Kidney epithelial cell (primary cell): ENCODE data around the gene PID1. TPM values are rescaled to one million over a fixed set of nuclear protein-coding genes. Genes with fewer than 3 reads are reported as not detected.
A peak's percentile ranks its signal among the peaks of the same experiment; 100 is the strongest.

Experiments
- DNase-seq: peaks from one replicate; pipeline ENCODE4 v3.0.0-alpha.2; 2010; ENCODE audit warnings: low read depth
- H3K27me3 ChIP-seq: 2 replicates; pipeline ENCODE4 v1.6.0; 2011; ENCODE audit warnings: low read length; ENCODE audit not compliant: control insufficient read depth, insufficient read depth
- H3K36me3 ChIP-seq: 2 replicates; pipeline ENCODE4 v1.5.1; 2011; ENCODE audit warnings: low read length; ENCODE audit not compliant: control insufficient read depth, insufficient read depth
- H3K4me3 ChIP-seq: 2 replicates; pipeline ENCODE4 v1.5.1; 2011; ENCODE audit warnings: low read depth, mild to moderate bottlenecking, control low read depth, low read length
- total RNA-seq: library from RNA; depleted of rRNA; stranded (reverse); fragments of >200 nt; gene quantifications from 2 replicates; pipeline ENCODE4 v1.2.3, GENCODE V29; 2015
- TF ChIP-seq, protein P1 (sequence below): IDR thresholded peaks from 2 replicates; pipeline ENCODE4 v1.5.1; 2011; ENCODE audit warnings: mild to moderate bottlenecking, moderate library complexity, low read length, control low read depth, inconsistent platforms; ENCODE audit not compliant: insufficient read depth, poor library complexity, severe bottlenecking

The PID1 gene
- total RNA-seq, 1 donor from 2014 or later: 0.21 TPM

DNA sequence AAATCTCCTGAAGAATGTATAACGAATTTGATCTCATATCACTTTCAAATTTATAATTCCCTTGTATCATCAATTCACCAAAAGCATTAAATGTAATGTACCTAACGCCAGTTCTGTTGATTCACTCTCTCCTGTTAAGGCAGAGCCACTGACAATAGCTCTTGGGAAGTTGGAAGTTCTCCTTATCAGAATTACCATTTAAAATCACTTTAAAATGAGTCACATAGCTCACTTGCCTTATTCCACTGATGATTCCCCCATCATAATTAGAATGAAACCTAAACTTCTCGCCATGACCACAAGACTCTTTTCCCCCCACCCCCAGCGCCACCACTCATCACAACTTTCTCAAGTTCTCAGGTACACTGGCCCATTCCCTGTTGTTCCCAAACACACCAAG lies 117.1 kb downstream of the PID1 start:
- Histone ChIP-seq H3K27me3 (no peaks in the 10 kb centered on the region), H3K36me3 (no peaks in the 10 kb centered on the region), H3K4me3 (no peak overlapping the region)
- TF ChIP-seq, protein P1, sequence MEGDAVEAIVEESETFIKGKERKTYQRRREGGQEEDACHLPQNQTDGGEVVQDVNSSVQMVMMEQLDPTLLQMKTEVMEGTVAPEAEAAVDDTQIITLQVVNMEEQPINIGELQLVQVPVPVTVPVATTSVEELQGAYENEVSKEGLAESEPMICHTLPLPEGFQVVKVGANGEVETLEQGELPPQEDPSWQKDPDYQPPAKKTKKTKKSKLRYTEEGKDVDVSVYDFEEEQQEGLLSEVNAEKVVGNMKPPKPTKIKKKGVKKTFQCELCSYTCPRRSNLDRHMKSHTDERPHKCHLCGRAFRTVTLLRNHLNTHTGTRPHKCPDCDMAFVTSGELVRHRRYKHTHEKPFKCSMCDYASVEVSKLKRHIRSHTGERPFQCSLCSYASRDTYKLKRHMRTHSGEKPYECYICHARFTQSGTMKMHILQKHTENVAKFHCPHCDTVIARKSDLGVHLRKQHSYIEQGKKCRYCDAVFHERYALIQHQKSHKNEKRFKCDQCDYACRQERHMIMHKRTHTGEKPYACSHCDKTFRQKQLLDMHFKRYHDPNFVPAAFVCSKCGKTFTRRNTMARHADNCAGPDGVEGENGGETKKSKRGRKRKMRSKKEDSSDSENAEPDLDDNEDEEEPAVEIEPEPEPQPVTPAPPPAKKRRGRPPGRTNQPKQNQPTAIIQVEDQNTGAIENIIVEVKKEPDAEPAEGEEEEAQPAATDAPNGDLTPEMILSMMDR: no peak
- no peak for DNase-seq

DNA sequence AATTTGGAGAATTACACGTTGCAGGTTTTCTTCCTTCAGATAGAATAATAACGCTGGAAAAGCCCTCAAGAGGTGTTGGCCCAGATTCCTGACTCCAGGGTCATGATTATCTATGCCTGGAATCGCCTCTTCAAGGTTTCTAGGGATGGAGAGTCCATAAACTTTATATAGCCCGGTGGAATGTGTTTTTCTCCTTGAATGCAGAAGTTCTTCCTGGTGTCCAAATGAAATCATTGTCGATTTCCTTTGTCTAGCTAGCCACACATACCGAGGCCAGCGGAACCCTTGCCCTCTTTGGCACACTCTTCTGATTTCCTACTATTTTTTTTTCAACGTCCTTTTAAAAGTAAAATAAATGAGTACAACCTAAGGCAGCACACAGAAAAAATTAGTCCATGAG lies 117.8 kb downstream of the PID1 start:
- Histone ChIP-seq H3K27me3 (no peaks in the 10 kb centered on the region), H3K36me3 (no peaks in the 10 kb centered on the region), H3K4me3 (no peak overlapping the region)
- TF ChIP-seq, protein P1: no peak
- no peak for DNase-seq

DNA sequence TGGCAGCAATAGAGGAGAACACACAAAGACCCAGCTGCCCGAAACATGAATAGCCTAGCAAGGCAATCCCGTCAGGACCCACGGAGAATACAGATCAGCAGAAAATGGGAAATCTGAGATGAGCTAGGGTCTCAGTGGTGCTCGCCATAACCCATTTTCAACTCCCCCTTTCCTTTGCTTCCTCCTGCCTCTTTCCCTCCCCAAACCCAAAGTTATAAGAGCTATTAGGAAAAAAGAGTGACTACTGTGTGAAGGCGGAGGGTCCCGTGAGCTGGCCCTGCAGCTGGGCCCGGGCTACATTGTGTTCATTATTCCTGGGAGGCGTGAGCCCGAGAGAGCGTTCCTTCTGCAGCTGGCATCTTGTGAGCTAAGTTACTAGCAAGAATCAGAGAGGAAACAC lies 118.4 kb downstream of the PID1 start:
- TF ChIP-seq, protein P1: no peak
- no peak overlapping the region for H3K4me3 ChIP-seq
- H3K36me3 ChIP-seq: no peaks in the 10 kb centered on the region
- no peaks in the 10 kb centered on the region for H3K27me3 ChIP-seq
- no peak for DNase-seq

DNA sequence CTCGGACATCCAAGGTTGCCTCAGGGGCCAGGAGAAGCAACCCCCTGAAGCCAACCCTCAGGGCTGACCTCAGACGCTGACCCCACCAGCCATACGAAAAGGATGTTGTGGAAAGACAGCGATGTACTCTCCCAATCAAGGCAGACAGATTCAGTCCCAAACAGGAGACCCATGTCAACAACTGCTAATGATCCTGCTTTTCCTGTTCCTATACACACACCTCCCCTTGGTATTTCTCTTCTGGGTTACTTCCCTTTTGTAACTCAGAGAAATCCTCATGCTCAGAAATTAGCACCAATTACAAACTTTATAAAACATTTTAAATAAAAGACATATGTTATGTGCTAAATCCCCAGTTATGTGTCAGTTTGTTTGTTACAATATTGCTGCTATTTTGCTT lies 120.8 kb downstream of the PID1 start:
- TF ChIP-seq, protein P1: no peak

DNA sequence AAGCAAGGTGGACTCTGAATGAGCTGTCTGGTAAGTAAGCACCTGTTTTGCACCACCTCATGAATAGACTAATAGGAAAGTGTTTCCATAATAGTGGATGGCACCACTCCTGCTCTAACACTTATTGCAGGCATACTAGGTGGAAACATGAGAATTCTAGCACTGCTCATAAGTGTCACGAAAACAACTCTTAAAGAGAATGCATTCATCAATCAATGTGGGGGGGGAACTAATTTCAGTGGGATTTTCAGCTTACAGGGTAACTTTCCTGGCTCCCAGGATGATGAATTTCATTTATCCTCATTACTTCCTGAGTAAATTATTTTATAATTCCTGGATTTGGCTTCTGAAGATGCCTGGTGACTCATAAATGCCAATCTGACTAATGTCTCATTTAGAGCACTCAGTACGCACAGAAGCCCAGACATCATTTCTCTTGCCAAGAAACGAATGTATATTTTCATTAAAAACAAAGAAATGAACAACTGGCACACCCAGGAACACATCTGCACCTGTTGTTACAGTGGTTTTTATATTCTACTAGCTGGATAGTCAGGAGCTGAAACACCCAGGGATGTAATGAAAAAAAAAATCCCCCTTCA lies 129.6 kb downstream of the PID1 start:
- Histone ChIP-seq H3K27me3 (no peaks in the 10 kb centered on the region), H3K36me3 (no peaks in the 10 kb centered on the region), H3K4me3 (no peak overlapping the region)
- TF ChIP-seq, protein P1: no peak
- peak; percentile 23 for DNase-seq

More for the DNA sequence above, 120.8 kb downstream of the PID1 start:
- no peaks in the 10 kb centered on the region for H3K27me3 ChIP-seq
- no peaks in the 10 kb centered on the region for H3K36me3 ChIP-seq
- H3K4me3 ChIP-seq: no peak overlapping the region
- DNase-seq: no peak

DNA sequence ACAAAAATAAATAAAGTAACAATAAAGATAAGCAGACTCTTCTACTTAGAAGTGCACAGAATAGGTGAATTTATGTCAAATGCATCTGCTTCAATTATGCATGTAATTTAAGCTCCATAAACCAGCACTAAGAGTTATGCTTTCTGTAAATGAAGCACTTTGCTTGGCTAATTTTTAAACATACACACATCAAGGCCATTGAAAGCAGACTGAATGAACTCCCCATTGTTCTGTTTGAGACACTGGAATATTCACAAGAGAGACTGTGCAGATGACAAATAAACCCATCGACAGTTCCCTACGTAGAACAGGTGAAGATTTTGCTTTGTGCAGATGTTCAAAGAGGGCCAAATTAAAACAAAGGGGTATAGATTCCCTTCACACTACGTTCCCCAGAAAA lies 133.4 kb downstream of the PID1 start:
- DNase-seq: no peak
- no peaks in the 10 kb centered on the region for H3K36me3 ChIP-seq
- no peak overlapping the region for H3K4me3 ChIP-seq
- no peaks in the 10 kb centered on the region for H3K27me3 ChIP-seq
- TF ChIP-seq, protein P1: no peak
